ENCODE results near the gene ZDHHC4. TPM values are rescaled to one million over a fixed set of nuclear protein-coding genes. Genes with fewer than 3 reads are reported as not detected.

The ZDHHC4 gene
- total RNA-seq, result 10 to 100 TPM; 28.5 to 30.1 TPM

GRCh38 chr7:6577369-6578113, at the start of gene ZDHHC4:
TSS of gene ZDHHC4 (plus strand) at chr7:6577454. CDS start at chr7:6580562, 3,108 bp downstream.
- POLR2A ChIA-PET, result interaction anchor here (0.6 to 1.0 kb wide), 2 partner anchors 14 to 33 kb away, joined by 3 read pairs; no protein-coding TSS in a partner anchor
- CTCF ChIA-PET, result interaction anchor here (1.4 to 1.5 kb wide), 2 partner anchors 12 to 14 kb away, joined by 3 to 6 read pairs; partner anchors contain the start of gene INTS15

- POLR2A ChIA-PET, result no interaction called here
- CTCF ChIA-PET, result interaction anchor here (1.0 to 2.0 kb wide), 3 partner anchors 8 to 31 kb away, joined by 3 to 6 read pairs (median 4); no protein-coding TSS in a partner anchor
These were observed 48.7 kb upstream of the ZDHHC4 start for GRCh38 chr7:6528401-6529130.

DNA sequence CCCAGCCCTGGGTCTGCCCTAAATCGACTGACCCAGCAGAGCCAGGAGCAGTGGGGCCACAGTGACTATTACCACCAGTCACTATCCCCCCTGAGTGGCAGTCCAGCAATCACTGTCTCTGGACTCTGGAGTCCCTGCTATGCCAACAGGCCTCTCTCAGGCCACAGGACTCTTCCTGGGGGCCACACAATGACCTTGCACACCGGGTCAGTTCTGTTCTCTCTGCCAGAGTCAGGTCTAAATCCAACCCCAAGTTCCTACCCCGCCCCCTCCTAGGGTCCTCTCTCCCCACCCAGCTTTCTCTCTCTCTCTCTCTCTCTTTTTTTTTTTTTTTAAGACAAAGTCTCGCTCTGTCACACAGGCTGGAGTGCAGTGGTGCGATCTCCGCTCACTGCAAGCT, 47.6 kb upstream of the ZDHHC4 start:
- POLR2A ChIA-PET, result no interaction called here
- CTCF ChIA-PET, result no interaction called here

DNA sequence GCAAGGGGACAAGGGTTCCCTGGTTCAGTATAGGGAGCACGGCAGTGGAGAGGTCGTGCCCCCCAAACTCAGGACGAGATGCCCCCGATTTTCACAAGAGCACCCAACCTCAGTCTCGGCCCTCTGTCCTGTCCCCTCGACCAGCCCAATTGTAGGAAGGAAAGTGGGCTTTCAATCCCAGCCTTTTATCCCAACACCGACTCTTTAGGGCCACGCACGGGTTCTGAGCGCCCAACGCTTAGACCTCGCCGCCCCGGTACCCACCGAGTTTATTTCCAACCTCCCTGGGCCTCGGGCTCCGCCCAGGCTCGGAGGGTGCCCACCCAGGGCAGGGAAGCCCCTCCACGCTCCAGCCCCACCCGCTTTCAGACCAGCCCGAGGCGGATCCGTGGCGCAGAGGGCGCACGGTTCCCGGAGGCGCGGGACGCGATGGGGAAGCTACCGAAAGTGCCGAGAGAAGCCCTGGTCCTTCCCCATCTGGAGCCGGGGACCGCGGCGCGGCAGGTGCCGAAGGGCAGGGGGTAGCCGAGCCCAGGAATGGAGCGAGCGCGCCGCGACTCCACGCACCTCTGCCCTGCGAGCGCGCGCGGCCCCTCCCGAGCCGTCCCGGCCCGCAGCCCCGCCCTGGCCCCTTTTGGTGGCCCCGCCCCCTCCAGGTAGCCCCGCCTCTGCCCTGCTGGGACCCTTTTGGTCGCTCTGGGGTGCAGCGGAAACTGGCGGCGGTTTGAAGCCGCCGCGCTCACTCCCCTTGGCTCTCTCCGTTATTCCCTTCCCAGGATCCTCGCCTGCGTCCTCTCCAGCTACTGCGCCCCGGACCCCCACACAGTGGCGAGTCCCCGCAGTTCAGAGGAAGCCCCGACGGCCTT, 46.4 kb upstream of the ZDHHC4 start:
- ChIA-PET POLR2A (no interaction called here), CTCF (interaction anchor here (1.4 kb wide), 1 partner anchor 44 kb away, joined by 3 read pairs; no protein-coding TSS in a partner anchor)

- POLR2A ChIA-PET, result no interaction called here
- CTCF ChIA-PET, result interaction anchor here (1.4 kb wide), 1 partner anchor 43 kb away, joined by 3 read pairs; no protein-coding TSS in a partner anchor
These were observed 45.6 kb upstream of the ZDHHC4 start for GRCh38 chr7:6531492-6532279.

GRCh38 chr7:6532516-6532915, 44.7 kb upstream of the ZDHHC4 start:
- POLR2A ChIA-PET, result interaction anchor here (0.6 kb wide), 1 partner anchor 156 kb away, joined by 5 read pairs; no protein-coding TSS in a partner anchor

GRCh38 chr7:6533893-6534495, 43.3 kb upstream of the ZDHHC4 start:
- POLR2A ChIA-PET, result no interaction called here
- CTCF ChIA-PET, result interaction anchor here (1.2 to 1.5 kb wide), 2 partner anchors 18 to 25 kb away, joined by 3 to 4 read pairs; no protein-coding TSS in a partner anchor

More at GRCh38 chr7:6532516-6532915, 44.7 kb upstream of the ZDHHC4 start:
- CTCF ChIA-PET, result no interaction called here

DNA sequence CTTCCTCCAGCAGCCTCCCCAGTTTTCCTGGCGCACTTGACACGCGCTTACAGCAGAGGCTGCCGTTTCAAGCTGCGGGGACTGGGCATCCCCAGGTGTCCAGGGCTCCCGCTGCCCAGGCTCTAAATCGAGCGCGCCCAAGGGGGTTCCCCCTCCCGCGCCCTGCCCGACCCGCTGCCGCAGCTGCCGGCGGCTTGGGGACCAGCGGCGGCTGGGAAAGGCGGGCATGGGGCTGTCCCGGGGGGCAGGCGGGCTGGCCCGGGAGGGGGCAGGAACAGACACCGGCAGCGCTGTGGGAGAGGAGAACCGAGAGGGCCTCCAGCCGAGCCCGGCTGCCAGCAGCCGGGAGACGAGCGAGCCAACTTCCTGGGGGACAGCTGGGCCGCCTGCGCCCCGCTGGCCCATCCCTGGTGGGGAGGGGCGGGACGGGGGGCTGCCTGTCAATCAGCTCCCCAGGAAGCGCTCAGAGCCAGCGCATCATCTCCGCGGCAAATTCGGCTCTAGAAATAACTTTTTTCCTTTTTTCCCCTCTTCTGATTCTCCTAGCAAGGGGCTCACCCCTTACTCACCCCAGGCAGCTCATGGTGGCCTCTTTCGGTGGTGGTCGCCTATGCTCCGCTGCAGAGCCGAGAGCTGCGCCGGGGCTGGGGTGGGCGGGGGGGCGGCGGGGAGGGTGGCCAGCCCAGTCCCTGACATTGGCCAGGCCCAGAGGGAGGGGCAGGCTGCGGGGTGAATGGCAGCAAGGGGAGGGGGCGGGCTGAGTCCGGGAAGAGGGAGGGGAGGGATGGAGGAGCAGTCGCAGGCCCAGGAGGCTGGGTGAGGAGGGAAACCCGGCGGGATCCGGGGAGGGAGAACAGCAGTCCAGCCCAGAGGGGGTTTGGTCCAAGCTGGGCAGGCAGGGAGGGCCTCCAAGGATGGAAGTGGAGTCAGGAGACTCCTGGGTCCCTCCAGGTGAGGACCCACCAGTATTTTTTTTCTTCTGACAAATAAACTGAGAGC, 40.7 kb upstream of the ZDHHC4 start:
- ChIA-PET POLR2A (no interaction called here), CTCF (interaction anchor here (0.6 to 2.3 kb wide), 4 partner anchors 9 to 72 kb away, joined by 3 to 6 read pairs (median 4); no protein-coding TSS in a partner anchor)

DNA sequence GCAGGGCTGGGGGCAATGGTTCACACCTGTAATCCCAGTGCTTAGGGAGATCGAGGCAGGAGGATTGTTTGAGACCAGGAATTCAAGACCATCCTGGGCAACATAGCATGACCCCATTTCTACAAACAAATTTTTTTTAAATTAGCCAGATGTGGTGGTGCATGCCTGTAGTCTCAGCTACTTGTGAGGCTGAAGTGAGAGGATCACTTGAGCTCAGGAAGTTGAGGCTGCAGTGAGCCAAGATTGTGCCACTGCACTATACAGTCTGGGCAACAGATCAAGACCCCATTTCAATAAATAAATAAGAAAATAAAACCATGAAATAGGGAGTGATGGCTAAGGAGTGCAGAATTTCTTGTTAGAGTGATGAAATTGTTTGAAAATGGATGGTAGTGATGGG, 34.9 kb upstream of the ZDHHC4 start:
- ChIA-PET CTCF (no interaction called here), POLR2A (no interaction called here)

GRCh38 chr7:6545398-6546126, 31.7 kb upstream of the ZDHHC4 start:
- ChIA-PET POLR2A (interaction anchor here (0.5 kb wide), 1 partner anchor 1033 kb away, joined by 3 read pairs; no protein-coding TSS in a partner anchor), CTCF (no interaction called here)

- POLR2A ChIA-PET, result no interaction called here
- CTCF ChIA-PET, result no interaction called here
These were observed 30.6 kb upstream of the ZDHHC4 start for GRCh38 chr7:6546498-6547251.

GRCh38 chr7:6547400-6547799, 29.9 kb upstream of the ZDHHC4 start:
- POLR2A ChIA-PET, result no interaction called here
- CTCF ChIA-PET, result interaction anchor here (1.0 kb wide), 1 partner anchor 45 kb away, joined by 3 read pairs; no protein-coding TSS in a partner anchor

DNA sequence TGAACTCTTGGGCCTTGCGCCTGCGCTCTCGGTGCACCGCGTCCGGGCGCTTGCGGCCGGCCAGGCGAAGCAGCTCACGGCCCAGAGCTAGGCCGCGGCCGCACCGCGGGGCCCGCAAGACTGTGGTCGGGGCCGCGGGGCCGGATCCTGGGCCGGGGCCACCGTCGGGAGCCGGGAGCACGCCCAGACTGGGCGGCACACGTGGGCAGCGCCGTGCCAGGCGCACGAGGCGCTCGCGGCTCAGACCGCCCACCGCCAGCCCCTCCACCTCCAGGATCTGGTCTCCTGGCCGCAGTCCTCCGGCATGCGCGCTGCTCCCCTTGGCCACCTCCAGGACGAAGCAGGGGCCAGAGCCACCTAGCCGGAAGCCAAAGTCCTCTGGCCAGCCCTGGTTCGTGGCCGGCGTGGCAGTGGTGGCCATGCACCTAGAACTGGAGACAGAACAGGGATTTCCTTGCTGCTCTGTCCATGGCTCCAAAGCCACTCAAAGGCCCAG, 26.2 kb upstream of the ZDHHC4 start, which contains the start of gene GRID2IP:
GRID2IP (minus strand) TSS at position 446 of the 496 bp plus-strand sequence; CDS start at position 421, 25 bp downstream.
- POLR2A ChIA-PET, result no interaction called here
- CTCF ChIA-PET, result no interaction called here

DNA sequence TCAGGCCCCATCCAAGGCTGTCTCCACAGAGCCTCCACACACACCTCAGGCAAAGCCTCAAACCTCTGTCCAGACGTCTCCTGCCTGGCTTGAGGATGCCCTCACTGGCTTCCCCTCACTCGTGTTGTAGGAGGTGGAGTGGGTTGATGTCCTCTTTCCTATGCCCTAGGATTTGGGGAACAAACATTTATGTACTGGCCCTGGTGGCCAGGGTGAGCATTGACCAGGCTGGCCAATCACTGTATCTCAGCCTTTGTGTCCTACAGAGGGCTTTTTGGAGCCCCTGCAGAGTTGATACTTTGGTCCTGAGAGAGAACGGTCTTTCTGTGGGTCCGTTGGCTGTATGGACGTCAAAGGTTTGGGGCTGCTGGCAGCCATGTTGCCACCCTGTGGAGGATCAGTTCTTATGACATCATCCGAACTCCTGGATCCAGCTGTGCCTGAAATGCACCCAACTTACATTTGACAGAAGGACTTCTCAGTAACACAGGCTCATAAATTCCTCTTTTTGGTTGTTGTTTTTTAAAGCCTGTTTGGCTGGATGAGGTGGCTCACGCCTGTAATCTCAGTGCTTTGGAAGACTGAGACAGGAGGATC, 23.7 kb upstream of the ZDHHC4 start:
- ChIA-PET POLR2A (no interaction called here), CTCF (interaction anchor here (0.7 kb wide), 1 partner anchor 66 kb away, joined by 4 read pairs; no protein-coding TSS in a partner anchor)

DNA sequence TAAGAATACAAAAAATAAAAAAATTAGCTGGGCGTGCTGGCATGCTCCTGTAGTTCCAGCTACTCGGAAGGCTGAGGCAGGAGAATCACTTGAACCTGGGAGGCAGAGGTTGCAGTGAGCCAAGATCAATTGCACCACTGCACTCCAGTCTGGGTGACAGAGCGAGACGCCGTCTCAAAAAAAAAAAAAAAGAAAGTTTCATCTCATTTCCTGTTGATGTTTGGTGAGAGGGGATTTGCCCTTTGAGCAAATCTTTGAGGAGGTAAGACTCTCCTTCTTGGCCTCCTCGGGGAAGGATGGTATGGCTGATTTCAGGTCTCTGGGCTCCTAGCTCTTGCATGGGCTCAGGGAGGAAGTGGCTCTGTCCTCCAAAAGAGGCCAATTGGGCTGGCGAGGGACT, 22.4 kb upstream of the ZDHHC4 start:
- POLR2A ChIA-PET, result interaction anchor here (0.7 kb wide), 2 partner anchors 8 to 351 kb away, joined by 4 to 6 read pairs; no protein-coding TSS in a partner anchor
- CTCF ChIA-PET, result interaction anchor here (0.6 kb wide), 1 partner anchor 70 kb away, joined by 3 read pairs; no protein-coding TSS in a partner anchor
